ENCODE results near the gene RAB3C. TPM values are rescaled to one million over a fixed set of nuclear protein-coding genes. Genes with fewer than 3 reads are reported as not detected.

The RAB3C gene
- total RNA-seq, 1 donor from 2014 or later = 3.0 TPM

- intact Hi-C loops (cut with DNase I) = no loop called here
Observed at GRCh38 chr5:58740956-58741355, 158.1 kb downstream of the RAB3C start.

GRCh38 chr5:58745350-58745749 is 162.5 kb downstream of the RAB3C start:
- H3K27me3 ChIP-seq = no peaks in the 10 kb centered on the region
- H3K4me3 ChIP-seq = no peak overlapping the region
- intact Hi-C loops (cut with DNase I) = no loop called here
- no peaks in the 10 kb centered on the region for H3K36me3 ChIP-seq
- H3K9me3 ChIP-seq = no peaks in the 10 kb centered on the region
- no peak for DNase-seq (ENCODE audit: low spot score in 2 of 2)
- TF ChIP-seq, protein P1, sequence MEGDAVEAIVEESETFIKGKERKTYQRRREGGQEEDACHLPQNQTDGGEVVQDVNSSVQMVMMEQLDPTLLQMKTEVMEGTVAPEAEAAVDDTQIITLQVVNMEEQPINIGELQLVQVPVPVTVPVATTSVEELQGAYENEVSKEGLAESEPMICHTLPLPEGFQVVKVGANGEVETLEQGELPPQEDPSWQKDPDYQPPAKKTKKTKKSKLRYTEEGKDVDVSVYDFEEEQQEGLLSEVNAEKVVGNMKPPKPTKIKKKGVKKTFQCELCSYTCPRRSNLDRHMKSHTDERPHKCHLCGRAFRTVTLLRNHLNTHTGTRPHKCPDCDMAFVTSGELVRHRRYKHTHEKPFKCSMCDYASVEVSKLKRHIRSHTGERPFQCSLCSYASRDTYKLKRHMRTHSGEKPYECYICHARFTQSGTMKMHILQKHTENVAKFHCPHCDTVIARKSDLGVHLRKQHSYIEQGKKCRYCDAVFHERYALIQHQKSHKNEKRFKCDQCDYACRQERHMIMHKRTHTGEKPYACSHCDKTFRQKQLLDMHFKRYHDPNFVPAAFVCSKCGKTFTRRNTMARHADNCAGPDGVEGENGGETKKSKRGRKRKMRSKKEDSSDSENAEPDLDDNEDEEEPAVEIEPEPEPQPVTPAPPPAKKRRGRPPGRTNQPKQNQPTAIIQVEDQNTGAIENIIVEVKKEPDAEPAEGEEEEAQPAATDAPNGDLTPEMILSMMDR (IDR thresholded peaks at IDR 0.05) = no peak
- H3K4me1 ChIP-seq = no peaks in the 10 kb centered on the region
- H3K27ac ChIP-seq = no peak overlapping the region

More at GRCh38 chr5:58740956-58741355, 158.1 kb downstream of the RAB3C start:
- Histone ChIP-seq H3K27me3 (no peaks in the 10 kb centered on the region), H3K4me3 (no peak overlapping the region), H3K4me1 (no peaks in the 10 kb centered on the region), H3K9me3 (no peaks in the 10 kb centered on the region), H3K36me3 (no peaks in the 10 kb centered on the region), H3K27ac (no peak overlapping the region)
- TF ChIP-seq, protein P1 (IDR thresholded peaks at IDR 0.05) = no peak
- DNase-seq (ENCODE audit: low spot score in 2 of 2) = no peak

- DNase-seq (ENCODE audit: low spot score in 2 of 2) = no peak
- Histone ChIP-seq H3K27ac (no peak overlapping the region), H3K4me3 (no peak overlapping the region), H3K9me3 (no peaks in the 10 kb centered on the region), H3K4me1 (no peaks in the 10 kb centered on the region), H3K27me3 (no peaks in the 10 kb centered on the region), H3K36me3 (no peaks in the 10 kb centered on the region)
- intact Hi-C loops (cut with DNase I) = no loop called here
- TF ChIP-seq, protein P1 (IDR thresholded peaks at IDR 0.05) = no peak
Observed at GRCh38 chr5:58746321-58746720, 163.4 kb downstream of the RAB3C start.

DNA sequence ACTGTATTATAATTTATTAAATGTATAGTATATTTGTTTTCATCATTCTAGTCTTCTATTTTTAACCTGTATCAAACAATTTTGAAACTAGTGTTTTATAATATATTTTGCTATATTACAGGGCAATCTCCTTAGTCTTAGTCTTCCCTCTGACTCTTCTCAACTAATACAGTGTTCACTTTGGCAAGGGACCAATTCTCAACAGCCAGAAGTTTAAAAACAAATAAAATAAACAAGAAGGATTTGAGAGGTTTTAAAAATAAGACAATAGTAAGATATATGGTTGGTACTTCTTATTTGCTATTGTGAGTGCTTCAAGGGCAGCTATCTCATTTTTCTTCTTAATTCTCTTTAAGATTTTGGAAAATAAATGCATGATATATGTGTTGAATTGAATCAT is 167.2 kb downstream of the RAB3C start:
- no peak overlapping the region for H3K27ac ChIP-seq
- DNase-seq (ENCODE audit: low spot score in 2 of 2) = no peak
- H3K27me3 ChIP-seq = no peaks in the 10 kb centered on the region
- H3K36me3 ChIP-seq = no peaks in the 10 kb centered on the region
- TF ChIP-seq, protein P1 (IDR thresholded peaks at IDR 0.05) = no peak
- intact Hi-C loops (cut with DNase I) = no loop called here
- H3K4me3 ChIP-seq = no peak overlapping the region
- no peaks in the 10 kb centered on the region for H3K9me3 ChIP-seq
- H3K4me1 ChIP-seq = no peaks in the 10 kb centered on the region

DNA sequence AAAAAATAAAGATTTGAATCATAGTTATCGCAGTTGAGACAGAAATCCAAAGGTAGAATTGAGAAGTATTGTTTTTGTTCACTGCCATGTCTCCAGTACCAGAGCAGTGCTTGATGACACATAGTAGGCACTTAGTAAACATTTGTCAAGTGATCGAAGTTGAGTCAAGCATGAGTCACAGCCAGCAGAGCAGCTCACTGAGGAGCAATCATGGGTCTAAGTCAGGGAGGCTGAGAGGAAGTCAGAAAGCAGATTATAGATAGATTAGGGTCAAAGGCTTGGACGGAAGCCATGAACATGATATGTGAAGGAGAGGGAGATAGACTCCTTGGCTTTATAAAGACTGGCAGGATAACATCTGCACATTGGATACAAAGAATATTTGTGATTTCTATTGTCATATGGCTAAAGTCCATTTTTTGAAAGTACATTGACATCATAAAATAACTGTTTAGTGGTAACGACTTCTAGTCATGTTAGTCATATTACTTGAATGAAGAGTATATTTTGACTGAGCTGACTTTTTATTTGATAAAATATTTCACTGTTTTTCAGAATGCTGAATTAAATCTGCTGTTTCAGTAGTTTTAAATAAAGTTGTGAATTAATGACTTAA is 168.5 kb downstream of the RAB3C start:
- no peak for DNase-seq (ENCODE audit: low spot score in 2 of 2)
- no peaks in the 10 kb centered on the region for H3K4me1 ChIP-seq
- no peak overlapping the region for H3K27ac ChIP-seq
- no peaks in the 10 kb centered on the region for H3K27me3 ChIP-seq
- no peaks in the 10 kb centered on the region for H3K36me3 ChIP-seq
- no peaks in the 10 kb centered on the region for H3K9me3 ChIP-seq
- TF ChIP-seq, protein P1 (IDR thresholded peaks at IDR 0.05) = no peak
- no peak overlapping the region for H3K4me3 ChIP-seq
- intact Hi-C loops (cut with DNase I) = no loop called here

DNA sequence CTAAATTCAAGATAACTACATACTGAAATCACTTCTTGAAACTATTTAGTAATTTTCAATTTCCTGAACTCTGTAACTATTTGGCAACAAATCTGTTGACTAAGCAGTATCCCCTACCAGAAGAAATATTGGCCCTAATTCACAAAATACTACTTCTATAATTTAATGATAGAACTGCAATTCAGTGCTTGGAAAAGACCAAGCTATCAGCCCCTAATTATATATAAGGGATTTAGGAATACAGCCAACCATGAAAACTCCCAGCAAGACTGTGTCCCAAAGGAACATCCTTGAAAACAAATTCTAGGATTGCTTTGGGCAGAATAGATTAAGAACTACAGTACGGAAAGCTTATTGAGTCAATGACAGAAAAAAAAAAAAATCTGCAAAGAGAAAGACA is 169.2 kb downstream of the RAB3C start:
- H3K4me1 ChIP-seq = no peaks in the 10 kb centered on the region
- no peaks in the 10 kb centered on the region for H3K27me3 ChIP-seq
- no peak for DNase-seq (ENCODE audit: low spot score in 2 of 2)
- H3K9me3 ChIP-seq = no peaks in the 10 kb centered on the region
- H3K4me3 ChIP-seq = no peak overlapping the region
- TF ChIP-seq, protein P1 (IDR thresholded peaks at IDR 0.05) = no peak
- no peaks in the 10 kb centered on the region for H3K36me3 ChIP-seq
- intact Hi-C loops (cut with DNase I) = no loop called here
- H3K27ac ChIP-seq = no peak overlapping the region
